HG03565 (cell line): ENCODE results near the gene IFT25.
"Not testable (repeated sequence)": the region's sequence is repeated elsewhere in the genome, so short reads cannot be mapped to it uniquely, and the experiment has no call there.

Experiments
- ATAC-seq: cut with Tn5 transposase; IDR thresholded peaks from one replicate; pipeline ENCODE4 v1.9.1; 2021; ENCODE audit warnings: mild to moderate bottlenecking, moderate library complexity; ENCODE audit not compliant: unreplicated experiment

IFT25 gene

GRCh38 chr1:53945433-53946251, at the start of gene IFT25:
Gene IFT25 (minus strand): TSS chr1:53945699. CDS start chr1:53940082, 5,617 bp downstream.
- ATAC-seq = peak; percentile 57

GRCh38 chr1:53994516-53994915, 49.0 kb upstream of the IFT25 start:
- not testable (repeated sequence) for ATAC-seq

- no peak for ATAC-seq
Observed at GRCh38 chr1:53992085-53992874, 46.8 kb upstream of the IFT25 start.

- ATAC-seq = no peak
Observed at GRCh38 chr1:53987880-53988279, 42.4 kb upstream of the IFT25 start.

- ATAC-seq = no peak
Observed at GRCh38 chr1:53986458-53986857, 41.0 kb upstream of the IFT25 start.

GRCh38 chr1:53984726-53985125, 39.2 kb upstream of the IFT25 start:
- ATAC-seq = no peak

GRCh38 chr1:53982763-53983104, 37.2 kb upstream of the IFT25 start:
- ATAC-seq = no peak

- no peak for ATAC-seq
Observed at GRCh38 chr1:53982034-53982762, 36.7 kb upstream of the IFT25 start.

GRCh38 chr1:53981220-53981619, 35.7 kb upstream of the IFT25 start:
- no peak for ATAC-seq

- no peak for ATAC-seq
Observed at GRCh38 chr1:53979712-53980450, 34.4 kb upstream of the IFT25 start.

GRCh38 chr1:53975861-53976260, 30.4 kb upstream of the IFT25 start:
- no peak for ATAC-seq

GRCh38 chr1:53971718-53972117, 26.2 kb upstream of the IFT25 start:
- no peak for ATAC-seq

GRCh38 chr1:53969323-53969722, 23.8 kb upstream of the IFT25 start:
- not testable (repeated sequence) for ATAC-seq

- ATAC-seq = no peak
Observed at GRCh38 chr1:53968125-53968513, 22.6 kb upstream of the IFT25 start.

- no peak for ATAC-seq
Observed at GRCh38 chr1:53967409-53968124, 22.1 kb upstream of the IFT25 start.

GRCh38 chr1:53966794-53967193, 21.3 kb upstream of the IFT25 start:
- ATAC-seq = no peak

GRCh38 chr1:53964109-53964508, 18.6 kb upstream of the IFT25 start:
- no peak for ATAC-seq

GRCh38 chr1:53963460-53963859, 18.0 kb upstream of the IFT25 start:
- ATAC-seq = no peak

GRCh38 chr1:53962395-53962794, 16.9 kb upstream of the IFT25 start:
- ATAC-seq = no peak

- ATAC-seq = no peak
Observed at GRCh38 chr1:53959664-53960250, 14.3 kb upstream of the IFT25 start.
